ENCODE data around the gene AGPS.

AGPS gene

DNA sequence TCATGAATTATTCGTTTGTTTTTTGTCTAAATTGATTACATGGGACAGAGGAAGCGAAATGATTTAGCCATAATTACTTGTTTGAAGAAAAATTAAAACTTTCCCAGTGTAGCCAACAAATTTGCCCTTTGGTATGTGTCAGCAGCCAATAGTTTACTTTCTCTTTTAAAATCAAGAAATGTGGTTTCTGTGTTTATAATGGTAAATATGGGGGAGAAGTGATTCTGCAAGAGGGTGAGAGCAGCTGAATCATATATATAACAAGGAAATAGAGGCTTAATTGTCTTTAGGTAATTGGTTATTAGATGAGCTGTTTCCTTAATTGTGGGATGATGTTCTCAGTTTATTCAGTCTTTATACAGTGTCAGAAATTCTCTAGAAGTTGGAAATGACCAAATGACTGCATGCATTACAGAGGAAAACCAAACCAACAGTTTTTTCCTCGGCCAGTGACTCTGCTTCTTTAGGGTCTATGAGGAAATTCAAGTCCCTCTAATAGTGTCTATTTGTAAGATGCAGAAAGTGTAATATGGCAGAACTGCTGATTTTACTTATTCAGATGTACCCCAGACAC is 132.9 kb downstream of the AGPS start:
- H3K4me3 ChIP-seq (ENCODE audit: control insufficient read depth, low read depth, low read length): no peak overlapping the region
- TF ChIP-seq, protein P1, sequence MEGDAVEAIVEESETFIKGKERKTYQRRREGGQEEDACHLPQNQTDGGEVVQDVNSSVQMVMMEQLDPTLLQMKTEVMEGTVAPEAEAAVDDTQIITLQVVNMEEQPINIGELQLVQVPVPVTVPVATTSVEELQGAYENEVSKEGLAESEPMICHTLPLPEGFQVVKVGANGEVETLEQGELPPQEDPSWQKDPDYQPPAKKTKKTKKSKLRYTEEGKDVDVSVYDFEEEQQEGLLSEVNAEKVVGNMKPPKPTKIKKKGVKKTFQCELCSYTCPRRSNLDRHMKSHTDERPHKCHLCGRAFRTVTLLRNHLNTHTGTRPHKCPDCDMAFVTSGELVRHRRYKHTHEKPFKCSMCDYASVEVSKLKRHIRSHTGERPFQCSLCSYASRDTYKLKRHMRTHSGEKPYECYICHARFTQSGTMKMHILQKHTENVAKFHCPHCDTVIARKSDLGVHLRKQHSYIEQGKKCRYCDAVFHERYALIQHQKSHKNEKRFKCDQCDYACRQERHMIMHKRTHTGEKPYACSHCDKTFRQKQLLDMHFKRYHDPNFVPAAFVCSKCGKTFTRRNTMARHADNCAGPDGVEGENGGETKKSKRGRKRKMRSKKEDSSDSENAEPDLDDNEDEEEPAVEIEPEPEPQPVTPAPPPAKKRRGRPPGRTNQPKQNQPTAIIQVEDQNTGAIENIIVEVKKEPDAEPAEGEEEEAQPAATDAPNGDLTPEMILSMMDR (IDR thresholded peaks at IDR 0.05; ENCODE audit: control insufficient read depth, insufficient read depth, low read depth, low read length, missing control alignments): no peak
- no peak for DNase-seq (ENCODE audit: low read depth)

DNA sequence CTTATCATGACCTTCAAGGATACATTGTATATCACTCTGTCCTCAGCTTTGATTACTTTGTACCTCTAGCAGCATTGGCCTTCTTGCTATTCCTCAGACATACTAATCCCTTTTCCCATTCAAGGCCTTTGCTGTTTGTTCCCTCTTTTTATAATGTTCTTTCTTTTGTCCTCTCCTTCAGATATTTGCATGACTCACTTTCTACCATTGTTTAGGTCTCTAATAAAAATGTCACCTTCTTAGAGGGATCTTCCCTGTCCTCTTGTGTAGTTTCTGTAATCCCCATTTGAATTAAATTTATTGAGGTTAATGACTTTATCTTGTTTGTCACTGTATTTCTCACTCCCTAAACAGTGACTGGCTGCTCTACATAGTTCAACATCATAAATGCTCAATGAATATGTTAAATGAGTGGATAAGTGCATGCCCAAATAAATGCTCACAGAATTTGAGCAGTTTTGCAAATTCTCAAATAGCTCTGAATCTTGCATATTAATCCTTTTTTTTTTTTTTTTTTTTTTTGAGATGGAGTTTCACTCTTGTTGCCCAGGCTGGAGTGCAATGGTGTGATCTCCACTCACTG is 135.9 kb downstream of the AGPS start:
- no peak for DNase-seq (ENCODE audit: low read depth)
- no peak overlapping the region for H3K4me3 ChIP-seq (ENCODE audit: control insufficient read depth, low read depth, low read length)
- TF ChIP-seq, protein P1 (IDR thresholded peaks at IDR 0.05; ENCODE audit: control insufficient read depth, insufficient read depth, low read depth, low read length, missing control alignments): no peak

DNA sequence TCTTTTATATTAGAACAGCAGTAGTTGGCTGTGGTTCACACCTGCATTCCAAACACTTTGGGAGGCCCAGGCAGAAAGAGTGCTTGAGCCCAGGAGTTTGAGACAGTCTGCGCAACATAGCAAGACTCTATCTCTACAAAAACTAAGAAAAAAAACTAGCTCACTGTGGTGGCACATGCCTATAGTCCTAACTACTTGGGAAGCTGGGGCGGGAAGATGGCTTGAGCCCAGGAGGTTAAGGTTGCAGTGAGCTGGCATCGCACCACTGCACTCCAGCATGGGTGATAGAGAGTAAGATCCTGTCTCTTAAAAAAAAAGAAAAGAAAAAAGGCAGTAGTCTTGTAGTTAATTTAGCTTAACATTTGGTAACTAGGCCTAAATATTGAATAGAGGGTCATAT is 136.6 kb downstream of the AGPS start:
- no peak for DNase-seq (ENCODE audit: low read depth)
- no peak overlapping the region for H3K4me3 ChIP-seq (ENCODE audit: control insufficient read depth, low read depth, low read length)
- TF ChIP-seq, protein P1 (IDR thresholded peaks at IDR 0.05; ENCODE audit: control insufficient read depth, insufficient read depth, low read depth, low read length, missing control alignments): no peak

DNA sequence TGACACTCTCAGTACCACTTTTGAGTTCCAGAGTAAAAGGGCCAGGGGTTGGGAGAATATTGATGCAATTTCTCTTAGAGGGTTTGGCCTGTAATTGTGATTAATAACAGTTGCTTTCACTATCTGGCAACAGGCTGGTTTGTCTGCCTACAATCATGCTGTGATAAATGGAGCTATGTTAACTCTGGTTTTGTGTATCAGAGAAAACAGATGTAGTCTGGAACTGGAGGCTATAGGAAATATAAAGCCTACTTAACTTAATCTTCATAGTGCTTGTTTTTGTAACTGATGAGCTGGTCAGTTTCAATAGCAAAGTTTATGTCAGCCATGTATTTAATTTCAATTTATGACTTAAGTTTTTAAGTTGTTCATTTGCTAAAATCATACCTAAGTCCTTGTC is 138.0 kb downstream of the AGPS start:
- DNase-seq (ENCODE audit: low read depth): no peak

DNA sequence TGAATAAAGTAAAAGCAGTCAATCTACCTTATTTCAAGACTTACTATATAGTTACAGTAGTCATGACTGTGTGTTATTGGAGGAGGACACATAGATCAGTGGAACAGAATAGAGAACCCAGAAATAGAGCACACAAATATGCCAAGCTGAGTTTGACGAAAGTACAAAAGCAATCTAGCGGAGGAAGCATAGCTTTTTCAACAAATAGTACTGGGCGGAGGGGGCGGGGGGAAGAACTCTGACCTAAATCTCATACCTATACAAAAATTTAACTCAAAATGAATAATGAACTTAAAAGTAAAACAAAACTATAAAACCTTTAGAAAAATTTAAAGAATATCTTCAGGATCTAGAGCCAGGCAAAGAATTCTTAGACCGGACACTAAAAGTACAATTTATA is 139.1 kb downstream of the AGPS start:
- no peak for DNase-seq (ENCODE audit: low read depth)
- TF ChIP-seq, protein P1 (IDR thresholded peaks at IDR 0.05; ENCODE audit: control insufficient read depth, insufficient read depth, low read depth, low read length, missing control alignments): no peak
- no peak overlapping the region for H3K4me3 ChIP-seq (ENCODE audit: control insufficient read depth, low read depth, low read length)

More for the DNA sequence above, 138.0 kb downstream of the AGPS start:
- no peak overlapping the region for H3K4me3 ChIP-seq (ENCODE audit: control insufficient read depth, low read depth, low read length)
- TF ChIP-seq, protein P1 (IDR thresholded peaks at IDR 0.05; ENCODE audit: control insufficient read depth, insufficient read depth, low read depth, low read length, missing control alignments): no peak

DNA sequence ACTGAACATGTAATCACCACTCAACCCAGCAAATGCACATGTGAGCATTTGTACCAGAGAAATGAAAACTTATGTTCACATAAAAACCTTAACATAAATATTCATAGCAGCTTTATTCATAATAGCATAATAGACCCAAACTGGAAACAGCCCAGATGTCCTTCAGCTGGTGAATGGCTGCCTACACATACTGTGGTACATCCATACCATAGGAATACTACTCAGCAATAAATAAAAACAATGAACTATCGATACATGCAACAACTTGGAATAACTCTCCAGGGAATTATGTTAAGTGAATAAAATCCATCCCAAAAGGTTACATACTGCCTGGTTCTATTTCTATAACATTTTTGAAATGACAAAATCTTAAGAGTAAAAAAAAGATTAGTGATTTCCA is 140.0 kb downstream of the AGPS start:
- TF ChIP-seq, protein P1 (IDR thresholded peaks at IDR 0.05; ENCODE audit: control insufficient read depth, insufficient read depth, low read depth, low read length, missing control alignments): no peak
- no peak for DNase-seq (ENCODE audit: low read depth)
- no peak overlapping the region for H3K4me3 ChIP-seq (ENCODE audit: control insufficient read depth, low read depth, low read length)
